ENCODE measurements around the gene IFNGR2.
A peak's percentile ranks its signal among the peaks of the same experiment; 100 is the strongest.
"Not testable (repeated sequence)": the region's sequence is repeated elsewhere in the genome, so short reads cannot be mapped to it uniquely, and the experiment has no call there.

The IFNGR2 gene

DNA sequence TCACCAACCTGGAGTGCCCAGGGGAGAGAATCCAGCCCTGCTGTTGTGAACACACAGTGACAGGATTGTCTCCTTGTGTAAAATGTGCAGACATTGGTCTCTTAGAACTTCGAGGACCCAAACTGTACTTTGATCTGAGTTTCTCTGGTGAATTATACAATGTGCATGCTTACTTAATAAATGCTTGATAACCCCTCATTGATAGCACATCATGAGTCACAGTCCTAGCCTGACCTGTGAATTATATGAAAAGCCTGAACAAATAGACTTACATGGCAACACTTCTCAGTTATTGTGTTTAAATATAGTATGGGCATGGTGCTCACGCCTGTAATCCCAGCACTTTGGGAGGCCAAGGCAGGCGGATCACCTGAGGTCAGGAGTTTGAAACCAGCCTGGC is 22.6 kb downstream of the IFNGR2 start:
- intact Hi-C loops (cut with DNase I) = no loop called here
- no peak for DNase-seq

DNA sequence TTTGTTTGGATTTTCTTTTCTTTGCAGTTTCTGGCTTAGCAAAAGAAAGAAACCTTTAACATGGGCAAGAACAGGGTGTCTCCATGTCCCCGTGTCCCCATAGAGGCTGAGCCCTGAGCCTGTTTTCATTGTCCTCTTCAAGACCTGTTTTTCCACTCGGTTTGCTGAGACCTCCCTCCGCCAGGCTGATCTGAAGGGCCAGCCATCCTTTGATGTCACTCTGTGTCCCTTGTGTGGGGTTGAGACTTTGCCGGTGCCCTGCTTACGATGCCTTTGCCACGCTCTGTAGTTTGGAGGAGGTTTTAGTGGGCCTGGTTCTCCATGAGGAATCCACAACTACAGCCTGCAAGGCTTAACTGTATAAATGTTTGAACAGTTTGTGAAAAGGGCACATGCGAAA is 23.8 kb downstream of the IFNGR2 start:
- no peak for DNase-seq
- intact Hi-C loops (cut with DNase I) = no loop called here

DNA sequence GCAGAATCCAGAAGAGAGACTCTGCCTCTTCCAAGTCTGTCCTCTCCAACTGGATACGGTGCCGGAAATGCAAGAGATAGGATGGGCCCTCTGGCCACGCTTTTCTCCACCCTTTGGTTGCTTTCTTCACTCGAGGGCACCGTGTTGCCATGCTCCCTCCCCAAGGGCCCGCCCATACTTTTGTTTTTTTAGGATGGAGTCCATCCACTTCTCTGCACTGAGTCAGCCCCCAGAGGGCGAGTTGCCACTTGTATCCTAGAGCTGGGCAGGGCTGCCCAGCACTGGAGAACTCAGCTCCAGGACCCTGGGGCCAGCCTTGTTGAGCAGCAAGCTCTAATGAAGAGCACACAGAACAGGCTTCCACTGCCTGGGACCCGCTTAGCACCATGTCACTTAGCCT is 25.5 kb downstream of the IFNGR2 start:
- intact Hi-C loops (cut with DNase I) = no loop called here
- DNase-seq = no peak

DNA sequence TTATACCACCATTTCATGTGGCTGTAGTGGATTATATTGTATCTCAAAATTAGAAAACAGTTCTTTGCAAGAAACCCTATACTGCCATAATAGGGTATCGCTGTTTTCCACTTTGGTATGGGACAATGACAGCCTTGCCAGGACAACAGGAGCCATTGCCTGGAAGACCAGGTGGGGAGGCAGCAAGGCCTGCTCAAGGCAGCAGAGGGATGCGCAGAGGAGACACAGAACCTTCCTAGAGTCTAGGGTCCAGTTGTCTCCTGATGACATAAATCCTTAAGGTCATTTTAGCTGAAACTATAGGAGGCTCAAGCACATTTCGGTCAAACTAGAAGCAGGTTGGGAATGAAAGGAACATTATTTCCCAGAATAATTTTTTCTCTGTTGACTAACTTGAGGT is 27.6 kb downstream of the IFNGR2 start:
- intact Hi-C loops (cut with DNase I) = no loop called here
- no peak for DNase-seq

DNA sequence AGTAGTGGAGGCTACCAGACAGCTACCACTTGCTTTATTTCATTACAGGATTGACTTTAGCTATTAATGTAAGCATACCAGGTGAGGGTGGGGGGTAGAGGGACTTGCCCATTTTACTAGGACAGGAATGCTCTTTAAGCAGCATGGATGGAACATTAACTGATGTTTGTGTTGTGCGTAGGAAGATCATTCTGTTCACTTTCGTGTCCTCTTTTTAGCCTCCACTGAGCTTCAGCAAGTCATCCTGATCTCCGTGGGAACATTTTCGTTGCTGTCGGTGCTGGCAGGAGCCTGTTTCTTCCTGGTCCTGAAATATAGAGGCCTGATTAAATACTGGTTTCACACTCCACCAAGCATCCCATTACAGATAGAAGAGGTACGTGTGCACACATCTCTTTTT is 29.3 kb downstream of the IFNGR2 start:
- peak in 7 of 42 donors; percentile 25 to 61 (median 34) for DNase-seq
- intact Hi-C loops (cut with DNase I) = no loop called here

DNA sequence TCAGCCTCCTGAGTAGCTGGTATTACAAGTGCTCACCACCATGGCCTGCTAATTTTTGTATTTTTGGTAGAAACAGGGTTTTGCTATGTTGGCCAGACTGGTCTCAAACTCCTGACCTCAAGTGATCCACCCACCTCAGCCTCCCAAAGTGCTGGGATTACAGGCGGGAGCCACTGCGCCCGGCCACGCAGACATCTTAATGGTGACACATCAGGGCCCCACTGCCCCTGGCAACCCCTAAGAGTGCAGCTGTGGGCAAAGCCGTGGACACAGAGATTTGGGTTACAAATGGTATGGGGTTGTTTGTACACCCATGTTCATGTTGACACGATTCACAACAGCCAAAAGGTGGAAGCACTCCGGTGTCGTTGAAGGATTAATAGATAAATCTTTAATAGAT is 29.8 kb downstream of the IFNGR2 start:
- intact Hi-C loops (cut with DNase I) = no loop called here
- no peak for DNase-seq

DNA sequence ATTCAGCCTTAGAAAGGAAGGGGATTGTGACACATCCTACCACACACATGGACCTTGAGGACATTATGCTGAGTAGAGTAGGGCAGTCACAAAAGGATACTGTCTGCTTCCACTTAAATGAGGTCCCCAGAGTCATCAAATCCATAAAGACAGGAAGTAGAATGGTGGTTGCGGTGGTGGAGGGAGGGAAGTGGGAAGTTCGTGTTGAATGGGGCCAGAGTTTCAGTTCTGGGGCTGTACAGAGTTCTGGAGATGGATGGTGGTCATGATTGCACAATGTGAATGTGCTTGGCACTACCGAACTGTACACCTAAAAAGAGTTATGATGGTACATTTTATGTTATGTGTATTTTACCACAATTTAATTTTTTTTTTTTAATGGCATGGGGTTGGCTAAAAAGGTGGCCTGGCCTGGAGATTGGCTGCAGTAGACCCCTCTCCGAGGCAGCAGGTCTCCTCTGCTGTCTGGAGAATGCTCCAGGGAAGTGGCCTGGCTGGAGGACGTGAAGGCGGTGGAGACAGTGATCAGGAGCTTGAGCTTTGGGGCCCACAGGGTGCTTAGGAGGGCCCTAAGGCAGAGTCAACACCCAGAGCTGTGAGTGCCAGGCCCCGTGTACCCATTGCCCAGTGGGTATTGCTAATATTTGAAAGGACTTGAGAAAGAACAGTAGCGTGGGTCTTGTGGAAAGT is 30.4 kb downstream of the IFNGR2 start:
- intact Hi-C loops (cut with DNase I) = no loop called here
- peak in 7 of 42 donors; percentile 8 to 42 (median 28) for DNase-seq

DNA sequence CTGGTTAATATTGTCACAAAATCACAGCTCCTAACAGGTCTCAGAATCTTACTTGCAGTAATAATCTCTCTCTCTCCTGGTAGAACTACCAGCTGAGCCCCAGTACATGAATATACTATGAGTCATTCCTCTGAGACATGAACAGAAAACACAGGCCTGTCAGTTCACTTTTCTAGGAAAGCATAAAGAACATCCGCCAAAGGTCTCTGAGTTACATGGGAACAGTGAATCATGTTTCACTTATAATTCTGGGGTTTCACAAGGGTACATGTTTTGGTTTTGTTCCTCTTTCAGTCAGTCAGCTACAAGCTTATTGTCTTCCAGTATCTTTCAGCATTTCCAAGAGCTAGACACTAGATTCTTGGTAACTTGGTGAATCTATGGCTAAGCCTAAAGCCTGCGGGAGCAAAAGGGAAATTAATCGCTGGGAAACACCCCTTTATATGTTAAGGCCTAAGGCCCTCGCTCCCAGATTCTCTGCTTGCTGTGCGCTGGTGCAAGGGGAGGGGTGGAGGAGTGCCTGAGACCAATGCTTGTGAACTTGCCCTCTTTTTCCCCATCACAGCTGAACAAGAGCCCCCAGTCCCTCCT is 31.7 kb downstream of the IFNGR2 start:
- DNase-seq = peak in 8 of 42 donors; percentile 17 to 67 (median 37)
- intact Hi-C loops (cut with DNase I) = no loop called here

DNA sequence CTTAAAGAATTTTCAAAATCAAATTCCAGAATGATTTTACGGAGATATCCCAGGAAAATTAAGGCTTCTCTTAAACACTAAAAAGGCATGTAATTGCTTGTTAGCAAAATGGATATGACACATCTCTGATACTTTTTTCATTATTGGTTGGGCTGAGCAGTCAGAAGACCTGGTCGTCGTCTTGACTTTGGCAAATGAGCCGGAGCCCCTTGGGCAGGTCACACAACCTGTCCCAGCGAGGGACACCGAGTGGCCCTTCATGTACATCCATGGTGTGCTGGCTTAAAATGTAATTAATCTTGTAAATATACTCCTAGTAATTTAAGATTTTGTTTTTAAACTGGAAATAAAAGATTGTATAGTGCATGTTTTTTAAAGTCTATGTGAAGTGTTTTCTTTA is 33.9 kb downstream of the IFNGR2 start:
- no peak for DNase-seq

DNA sequence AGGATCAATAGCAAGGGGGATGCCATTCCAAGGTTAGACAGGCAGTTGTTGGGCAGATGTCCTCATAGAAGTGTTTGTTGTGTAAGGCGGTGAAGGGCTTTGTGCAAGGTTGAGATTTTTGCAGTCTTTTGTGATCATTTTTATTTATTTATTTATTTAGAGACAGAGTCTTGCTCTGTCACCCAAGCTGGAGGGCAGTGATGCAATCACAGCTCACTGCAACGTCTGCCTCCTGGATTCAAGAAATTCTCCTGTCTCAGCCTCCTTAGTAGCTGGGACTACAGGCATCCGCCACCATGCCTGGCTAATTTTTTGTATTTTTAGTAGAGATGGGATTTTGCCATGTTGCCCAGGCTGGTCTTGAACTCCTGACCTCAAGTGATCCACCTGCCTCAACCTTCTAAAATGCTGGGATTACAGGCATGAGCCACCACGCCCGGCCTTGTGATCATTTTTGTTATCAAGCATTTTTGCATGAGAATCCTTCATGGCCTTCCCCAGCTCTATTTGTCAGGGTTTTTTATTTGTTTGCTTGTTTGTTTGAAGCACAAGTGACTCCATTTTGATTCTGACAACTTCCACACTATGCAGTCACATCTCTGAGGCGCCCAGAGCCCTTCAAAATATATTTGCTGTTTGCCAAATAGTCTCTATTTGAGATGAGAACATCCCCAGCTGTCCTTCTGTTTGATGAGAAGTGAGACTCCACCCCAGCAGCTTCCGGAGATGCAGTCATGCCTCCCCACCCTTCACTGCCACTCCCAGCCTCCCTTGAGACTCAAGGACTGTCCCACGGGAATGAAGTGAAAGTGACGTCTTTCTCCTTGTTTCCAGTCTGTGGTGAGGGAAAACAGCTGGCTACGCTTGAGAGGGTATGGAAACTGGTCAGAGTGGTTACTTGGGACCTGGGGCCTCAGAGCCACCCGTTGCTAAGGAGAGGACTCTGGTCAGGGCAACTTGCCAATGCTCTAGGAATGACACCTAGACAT is 38.6 kb downstream of the IFNGR2 start:
- intact Hi-C loops (cut with DNase I) = loop anchor here (5.0 to 10.0 kb wide), 2 partner anchors 239 to 607 kb away; no protein-coding TSS in a partner anchor
- DNase-seq = peak in 13 of 42 donors; percentile 13 to 55 (median 27)

More for the DNA sequence above, 33.9 kb downstream of the IFNGR2 start:
- intact Hi-C loops (cut with DNase I) = no loop called here

DNA sequence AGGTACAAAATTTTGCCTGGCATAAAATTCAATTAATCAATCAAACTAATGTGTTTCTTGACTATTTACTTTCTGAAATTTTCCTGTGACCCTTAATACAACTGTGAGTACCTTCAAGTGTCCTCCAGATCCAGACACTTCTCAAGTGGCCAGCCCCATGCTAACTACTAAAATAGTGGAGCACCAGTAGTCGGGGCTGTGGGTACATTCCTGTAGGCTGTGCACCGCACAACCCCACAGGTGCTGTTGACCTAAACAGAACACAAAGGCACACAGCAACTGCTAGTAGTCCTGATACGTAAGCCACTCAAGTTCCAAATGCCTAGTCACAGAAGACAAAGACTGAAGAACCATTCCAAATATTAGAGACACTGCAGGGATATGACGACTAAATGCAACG is 40.0 kb downstream of the IFNGR2 start:
- intact Hi-C loops (cut with DNase I) = loop anchor here (5.0 to 10.0 kb wide), 2 partner anchors 241 to 608 kb away; no protein-coding TSS in a partner anchor
- DNase-seq = peak in 1 of 42 donors; percentile 5

DNA sequence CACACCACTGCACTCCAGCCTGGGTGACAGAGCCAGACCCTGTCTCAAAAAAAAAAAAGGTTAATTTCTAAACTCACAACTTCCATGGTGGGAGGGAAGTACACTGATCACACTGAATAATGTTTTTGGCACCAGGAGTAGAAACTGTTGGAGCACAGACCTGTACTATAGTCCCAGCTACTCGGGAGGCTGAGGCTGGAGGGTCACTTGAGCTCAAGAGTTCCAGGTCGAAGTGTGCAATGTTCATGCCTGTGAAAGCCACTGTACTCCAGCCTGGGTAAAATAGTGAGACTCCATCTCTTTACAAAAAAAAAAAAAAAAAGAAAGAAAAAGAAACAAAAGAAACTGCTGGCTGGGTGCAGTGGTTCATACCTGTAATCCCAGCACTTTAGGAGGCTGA is 41.3 kb downstream of the IFNGR2 start:
- DNase-seq = peak in 1 of 42 donors; percentile 2
- intact Hi-C loops (cut with DNase I) = loop anchor here (5.0 to 10.0 kb wide), 2 partner anchors 242 to 610 kb away; no protein-coding TSS in a partner anchor

DNA sequence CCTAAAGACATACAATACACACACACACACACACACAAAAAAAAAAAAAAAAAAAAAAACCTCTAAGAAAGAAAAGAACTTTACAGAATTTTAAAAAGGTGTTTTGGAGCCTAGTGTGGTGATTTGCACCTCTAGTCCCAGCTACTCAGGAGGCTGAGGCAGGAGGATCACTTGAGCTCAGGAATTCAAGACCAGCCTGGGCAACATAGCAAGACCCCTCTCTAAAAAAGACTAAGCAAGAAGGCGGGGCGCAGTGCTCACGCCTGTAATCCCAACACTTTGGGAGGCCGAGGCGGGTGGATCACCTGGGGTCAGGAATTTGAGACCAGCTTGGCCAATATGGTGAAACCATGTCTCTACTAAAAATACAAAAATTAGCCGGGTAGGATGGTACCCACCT is 43.4 kb downstream of the IFNGR2 start:
- not testable (repeated sequence) for DNase-seq
- intact Hi-C loops (cut with DNase I) = loop anchor here (10.0 kb wide), 1 partner anchor 612 kb away; no protein-coding TSS in a partner anchor

DNA sequence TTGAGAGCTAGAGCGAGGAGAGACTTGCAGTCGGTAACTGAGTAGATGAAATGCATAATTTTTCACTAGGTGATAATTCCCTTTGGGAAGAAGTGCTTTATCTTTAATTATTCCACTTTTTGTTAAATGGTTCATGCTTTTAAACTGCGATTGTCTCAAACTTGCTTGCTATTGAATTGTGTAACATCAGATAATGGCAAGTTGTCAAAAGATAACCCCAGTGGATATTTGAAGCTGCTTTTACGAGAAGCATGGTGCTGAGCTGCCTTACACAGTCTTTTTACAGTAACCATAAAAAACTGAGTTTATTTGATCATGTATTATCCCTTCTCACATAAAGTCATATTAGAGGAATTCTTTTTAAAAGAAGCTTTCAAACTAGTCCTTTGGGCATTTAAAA is 46.4 kb downstream of the IFNGR2 start:
- DNase-seq = peak in 1 of 42 donors; percentile 1
- intact Hi-C loops (cut with DNase I) = loop anchor here (10.0 kb wide), 1 partner anchor 615 kb away; no protein-coding TSS in a partner anchor

DNA sequence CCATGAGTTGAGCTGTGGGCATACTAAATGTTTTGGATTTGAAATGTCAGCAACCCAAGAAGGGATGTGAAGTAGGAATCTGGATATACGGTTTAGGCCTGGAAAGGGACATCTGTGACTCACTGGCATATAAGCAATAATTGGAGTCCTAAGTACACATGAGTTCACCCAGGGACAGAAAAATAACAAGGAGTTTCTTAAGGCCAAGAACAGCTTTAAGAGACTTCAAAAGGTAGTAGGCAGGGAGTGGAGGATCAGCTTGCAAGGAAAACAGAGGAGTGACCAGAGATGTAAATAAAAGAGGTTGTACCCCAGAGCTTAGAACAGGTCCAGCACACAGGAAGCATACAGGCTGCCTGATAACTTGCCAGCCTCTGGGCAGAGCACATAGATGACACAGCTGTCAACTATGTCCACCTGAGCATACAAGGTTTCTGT is 48.4 kb downstream of the IFNGR2 start:
- intact Hi-C loops (cut with DNase I) = no loop called here
- DNase-seq = no peak

DNA sequence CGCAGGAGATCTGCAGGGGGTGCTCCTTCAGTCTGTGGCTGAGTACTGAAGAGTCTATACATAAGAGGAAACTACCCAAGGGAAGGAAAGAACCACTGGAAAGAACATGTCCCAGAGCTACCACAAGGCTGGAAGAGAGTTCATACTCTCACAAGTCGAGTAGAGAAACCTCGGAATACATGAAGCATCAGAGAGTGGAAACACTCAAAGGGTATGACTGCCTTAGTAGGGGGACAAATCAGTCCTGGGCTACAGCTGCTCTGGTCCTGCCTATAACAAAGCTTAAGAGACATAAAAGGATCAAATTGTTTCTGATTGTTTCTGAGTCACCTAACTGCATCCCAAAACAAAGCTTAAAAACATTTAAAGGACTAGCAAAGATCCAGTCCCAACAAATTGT is 49.1 kb downstream of the IFNGR2 start:
- intact Hi-C loops (cut with DNase I) = no loop called here
- DNase-seq = no peak

DNA sequence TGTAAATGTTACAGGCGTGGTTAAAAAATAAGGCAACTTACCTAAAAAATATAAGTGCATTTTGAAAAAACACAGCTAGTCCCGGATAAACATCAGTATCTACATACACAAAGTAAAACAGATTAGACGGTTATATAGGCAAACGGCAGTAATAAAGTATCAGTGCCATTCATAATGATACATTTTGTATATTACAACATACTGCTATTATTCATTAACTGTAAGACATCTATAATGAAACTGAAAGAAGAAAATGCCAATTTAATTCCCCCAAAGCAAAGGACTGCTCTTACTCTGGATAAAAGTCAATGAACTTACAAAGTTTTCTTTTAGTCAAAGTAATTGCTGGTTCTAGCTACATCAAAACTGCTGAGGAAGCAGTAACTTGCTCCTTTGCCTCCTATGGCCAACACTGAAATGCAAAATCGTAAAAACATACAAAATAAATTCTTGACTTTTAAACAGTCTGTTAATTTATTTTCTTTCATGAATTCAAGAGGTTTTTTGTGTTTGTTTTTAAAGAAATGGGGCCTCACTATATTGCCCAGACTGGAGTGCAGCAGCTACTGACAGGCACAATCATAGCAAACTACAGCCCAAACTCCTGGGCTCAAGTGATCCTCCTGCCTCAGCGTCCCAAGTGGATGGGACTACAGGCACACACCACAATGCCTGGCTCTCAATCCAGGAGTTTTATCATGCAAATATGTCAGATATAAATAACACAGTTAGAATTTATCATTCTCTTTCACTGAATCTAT is 52.7 kb downstream of the IFNGR2 start:
- intact Hi-C loops (cut with DNase I) = no loop called here
- DNase-seq = no peak

DNA sequence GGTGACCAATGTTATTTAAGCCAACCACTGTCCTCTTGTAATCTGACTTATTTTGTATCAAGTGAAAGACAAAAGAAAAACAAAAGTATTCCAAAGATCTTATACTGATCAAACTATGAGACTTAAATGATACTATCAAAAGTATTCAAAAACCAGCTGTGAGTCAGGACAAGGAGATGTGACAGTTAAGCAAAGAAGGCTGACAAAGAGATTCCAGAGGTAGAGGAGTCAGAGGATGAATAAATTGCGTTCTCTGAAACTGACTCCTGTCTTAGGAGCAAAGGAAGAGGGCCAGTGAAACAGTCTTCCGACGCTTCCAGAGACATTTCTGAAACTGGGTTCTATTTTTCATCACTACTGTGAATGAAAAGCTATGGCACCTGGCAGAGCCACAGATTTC is 55.6 kb downstream of the IFNGR2 start:
- intact Hi-C loops (cut with DNase I) = no loop called here
- no peak for DNase-seq
